ENCODE measurements around the gene PCNX3. TPM values are rescaled to one million over a fixed set of nuclear protein-coding genes. Genes with fewer than 3 reads are reported as not detected.
A peak's percentile ranks its signal among the peaks of the same experiment; 100 is the strongest.

The PCNX3 gene
- total and polyA plus RNA-seq, 2 of the 13 experiments (the other 11 are each of a cell fraction or from before 2014, with no cell fraction given) = 16.2 to 23.0 TPM

- TF ChIP-seq ZNF800 (CRISPR knock-in tag; IDR thresholded peaks at IDR 0.05) = peak; percentile 80
- TF ChIP-seq, protein P1, sequence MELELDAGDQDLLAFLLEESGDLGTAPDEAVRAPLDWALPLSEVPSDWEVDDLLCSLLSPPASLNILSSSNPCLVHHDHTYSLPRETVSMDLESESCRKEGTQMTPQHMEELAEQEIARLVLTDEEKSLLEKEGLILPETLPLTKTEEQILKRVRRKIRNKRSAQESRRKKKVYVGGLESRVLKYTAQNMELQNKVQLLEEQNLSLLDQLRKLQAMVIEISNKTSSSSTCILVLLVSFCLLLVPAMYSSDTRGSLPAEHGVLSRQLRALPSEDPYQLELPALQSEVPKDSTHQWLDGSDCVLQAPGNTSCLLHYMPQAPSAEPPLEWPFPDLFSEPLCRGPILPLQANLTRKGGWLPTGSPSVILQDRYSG (CRISPR knock-in tag; IDR thresholded peaks at IDR 0.05) = peak; percentile 86; the same call in 1 of the 2 replicates
- TF ChIP-seq MLXIP (CRISPR knock-in tag; IDR thresholded peaks at IDR 0.05; ENCODE audit: borderline replicate concordance) = peak; percentile 33; the same call in 1 of the 2 replicates
- TF ChIP-seq ZNF775 (CRISPR knock-in tag; IDR thresholded peaks at IDR 0.05; ENCODE audit: borderline replicate concordance) = no peak
- no peak for TF ChIP-seq MBNL3 (CRISPR knock-in tag; conservative IDR thresholded peaks at IDR 0.05)
- TF ChIP-seq ZNF724P (CRISPR knock-in tag; IDR thresholded peaks at IDR 0.05; ENCODE audit: borderline replicate concordance) = 0 out of 2 replicates have a peak, but pooled peaks have one; percentile 28
- TF ChIP-seq, protein P2, sequence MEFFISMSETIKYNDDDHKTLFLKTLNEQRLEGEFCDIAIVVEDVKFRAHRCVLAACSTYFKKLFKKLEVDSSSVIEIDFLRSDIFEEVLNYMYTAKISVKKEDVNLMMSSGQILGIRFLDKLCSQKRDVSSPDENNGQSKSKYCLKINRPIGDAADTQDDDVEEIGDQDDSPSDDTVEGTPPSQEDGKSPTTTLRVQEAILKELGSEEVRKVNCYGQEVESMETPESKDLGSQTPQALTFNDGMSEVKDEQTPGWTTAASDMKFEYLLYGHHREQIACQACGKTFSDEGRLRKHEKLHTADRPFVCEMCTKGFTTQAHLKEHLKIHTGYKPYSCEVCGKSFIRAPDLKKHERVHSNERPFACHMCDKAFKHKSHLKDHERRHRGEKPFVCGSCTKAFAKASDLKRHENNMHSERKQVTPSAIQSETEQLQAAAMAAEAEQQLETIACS (CRISPR knock-in tag; IDR thresholded peaks at IDR 0.05) = no peak; the same call in 1 of the 2 replicates
These were observed 46.2 kb upstream of the PCNX3 start (continued) for GRCh38 chr11:65569164-65569972.
